Stimulated activated CD4-positive, alpha-beta T cell treated with anti-CD3 and anti-CD28 coated beads, Interleukin-12 subunit alpha, Interleukin-12 subunit beta, amount 100 ng/mL, for 48 hours (primary cell): ENCODE results near the gene TRAPPC10.
"Not testable (repeated sequence)": the region's sequence is repeated elsewhere in the genome, so short reads cannot be mapped to it uniquely, and the experiment has no call there.

Experiments used
- DNase-seq, 3 donors: peaks; one replicate each; pipeline ENCODE4 v3.0.0-alpha.2; 2020; ENCODE audit warnings: low read depth in 2 of 3, low spot score in 1 of 3

Gene TRAPPC10

DNA sequence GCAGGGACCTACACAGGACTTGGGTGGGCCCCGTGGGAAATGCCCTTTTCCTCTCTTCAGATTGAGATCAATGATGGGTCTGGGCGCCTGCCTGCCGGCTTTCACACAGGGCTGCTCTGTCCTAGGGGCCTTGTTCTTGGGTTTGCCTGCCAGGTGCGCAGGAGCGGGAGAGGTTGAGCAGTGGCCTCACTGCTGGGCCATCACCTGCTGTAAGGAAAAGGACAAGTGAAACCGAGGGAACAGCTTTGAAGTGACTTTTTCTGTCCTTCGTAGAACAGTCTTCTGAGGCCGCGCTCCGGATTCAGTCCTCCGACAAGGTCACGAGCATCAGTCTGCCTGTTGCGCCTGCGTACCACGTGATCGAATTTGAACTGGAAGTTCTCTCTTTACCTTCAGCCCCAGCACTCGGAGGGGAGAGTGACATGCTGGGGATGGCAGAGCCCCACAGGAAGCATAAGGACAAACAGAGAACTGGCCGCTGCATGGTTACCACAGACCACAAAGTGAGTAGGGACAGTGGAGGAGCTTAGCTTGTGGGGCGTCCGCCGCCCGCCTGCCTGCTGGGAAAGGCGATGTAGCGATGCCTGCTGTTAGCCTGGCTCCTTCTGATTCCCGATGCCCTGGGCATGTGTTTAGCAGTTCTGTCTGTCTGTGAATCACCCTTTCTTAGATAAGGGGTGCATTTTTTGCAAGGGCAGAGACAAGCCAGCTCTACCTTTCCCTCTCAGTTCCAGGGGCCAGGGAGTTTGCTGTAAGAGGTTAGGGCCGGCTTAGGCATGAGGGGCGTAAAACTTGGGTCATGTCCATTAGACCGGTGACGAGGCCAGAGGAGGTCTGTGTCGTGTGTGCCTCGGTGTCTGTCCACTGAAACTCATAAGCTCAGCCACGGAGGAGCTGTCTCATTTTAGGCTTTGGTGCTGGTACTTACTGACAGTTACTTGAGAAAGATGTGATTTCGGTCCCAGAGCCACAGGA lies 75.6 kb downstream of the TRAPPC10 start:
- no peak for DNase-seq

GRCh38 chr21:44088401-44088780 lies 76.3 kb downstream of the TRAPPC10 start:
- DNase-seq = no peak

DNA sequence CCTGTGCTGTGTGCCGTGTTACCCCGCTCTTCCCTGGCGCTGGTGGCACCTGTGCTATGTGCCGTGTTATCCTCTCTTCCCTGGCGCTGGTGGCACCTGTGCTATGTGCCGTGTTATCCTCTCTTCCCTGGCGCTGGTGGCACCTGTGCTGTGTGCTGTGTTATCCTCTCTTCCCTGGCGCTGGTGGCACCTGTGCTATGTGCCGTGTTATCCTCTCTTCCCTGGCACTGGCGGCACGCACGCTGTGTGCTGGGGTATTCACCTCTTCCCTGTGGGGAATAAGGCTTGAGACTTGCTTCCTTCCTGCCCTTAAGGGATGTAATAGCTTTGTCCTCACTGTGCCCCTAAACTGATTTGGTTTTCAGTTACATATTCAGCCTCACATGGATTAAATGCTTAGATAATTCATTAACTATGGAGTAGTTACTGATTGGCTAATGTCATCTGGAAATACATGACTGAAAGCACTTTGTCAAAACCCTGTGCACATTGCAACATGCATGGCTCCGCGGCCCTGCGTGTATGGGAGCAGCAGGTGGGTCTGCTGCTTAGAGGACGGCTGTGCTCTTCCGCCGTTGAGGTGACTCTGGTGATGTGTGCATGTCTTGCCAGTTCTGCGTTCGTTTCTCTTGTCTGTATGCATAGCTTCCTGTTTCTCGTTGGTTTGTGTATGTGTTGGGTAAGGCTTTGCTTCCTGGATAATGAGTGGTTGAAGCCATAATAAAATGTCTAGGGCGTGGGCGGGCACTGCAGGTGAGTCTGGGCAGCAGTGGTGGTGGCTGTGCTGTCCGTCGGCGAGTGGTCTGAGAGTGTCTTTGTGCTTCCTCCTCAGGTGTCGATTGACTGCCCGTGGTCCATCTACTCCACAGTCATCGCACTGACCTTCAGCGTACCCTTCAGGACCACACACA lies 77.1 kb downstream of the TRAPPC10 start:
- no peak for DNase-seq

DNA sequence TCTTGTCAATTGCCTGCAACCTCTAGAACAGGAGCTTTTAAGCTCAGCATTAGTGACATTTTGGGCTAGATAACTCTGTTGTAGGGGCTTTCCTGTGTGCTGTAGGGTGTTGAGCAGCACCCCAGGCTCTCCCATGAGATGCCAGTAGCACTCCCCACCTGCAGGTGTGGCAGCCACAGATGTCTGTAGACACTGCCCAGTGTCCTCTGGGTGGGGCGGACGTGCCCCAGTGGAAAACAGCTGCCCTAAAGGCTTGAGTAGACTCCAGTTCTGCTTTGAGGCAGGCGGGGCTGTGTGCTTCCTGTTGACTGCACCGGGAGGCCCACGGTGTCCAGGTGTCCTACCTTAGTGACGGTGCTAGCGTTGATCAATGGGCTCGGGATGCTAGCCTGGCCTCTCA lies 78.2 kb downstream of the TRAPPC10 start:
- no peak for DNase-seq

DNA sequence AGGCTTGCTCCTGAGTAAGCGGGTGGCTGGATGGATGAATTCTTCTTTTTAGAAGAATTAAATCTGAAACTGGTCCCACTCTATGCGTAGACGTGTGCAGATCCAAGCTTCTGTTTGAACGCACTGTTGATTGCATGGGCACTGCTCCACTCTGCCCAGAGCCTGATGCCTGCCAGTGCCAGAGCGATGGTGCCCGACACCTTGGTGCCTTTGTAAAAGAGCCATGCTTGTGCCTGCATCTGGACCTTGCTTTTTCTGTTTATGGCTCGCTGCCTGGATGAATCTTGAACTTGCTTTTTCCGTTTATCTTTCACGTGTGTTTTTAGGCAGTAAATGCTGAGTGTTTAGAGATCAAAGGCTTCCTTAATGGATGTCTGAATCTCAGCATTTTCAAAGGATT lies 80.1 kb downstream of the TRAPPC10 start:
- DNase-seq = no peak

GRCh38 chr21:44093761-44094160 lies 81.7 kb downstream of the TRAPPC10 start:
- no peak for DNase-seq

DNA sequence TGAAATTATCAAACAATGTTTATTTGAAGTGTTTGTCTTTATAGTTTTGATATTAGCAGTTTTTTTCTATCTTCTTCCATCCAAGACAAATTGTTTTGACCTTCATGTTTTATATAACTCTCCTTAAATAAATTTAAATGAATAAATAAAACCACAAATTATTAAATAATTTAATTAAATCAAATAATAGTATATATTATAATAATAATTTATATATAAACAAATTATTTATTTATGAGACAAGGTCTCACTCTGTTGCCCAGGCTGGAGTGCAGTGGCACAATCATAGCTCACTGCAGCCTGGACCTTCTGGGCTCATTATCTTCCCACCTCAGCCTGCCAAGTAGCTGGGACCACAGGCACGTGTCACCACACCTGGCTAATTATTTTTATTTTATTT lies 82.7 kb downstream of the TRAPPC10 start:
- DNase-seq = no peak

GRCh38 chr21:44098507-44098906 lies 86.4 kb downstream of the TRAPPC10 start:
- not testable (repeated sequence) for DNase-seq

DNA sequence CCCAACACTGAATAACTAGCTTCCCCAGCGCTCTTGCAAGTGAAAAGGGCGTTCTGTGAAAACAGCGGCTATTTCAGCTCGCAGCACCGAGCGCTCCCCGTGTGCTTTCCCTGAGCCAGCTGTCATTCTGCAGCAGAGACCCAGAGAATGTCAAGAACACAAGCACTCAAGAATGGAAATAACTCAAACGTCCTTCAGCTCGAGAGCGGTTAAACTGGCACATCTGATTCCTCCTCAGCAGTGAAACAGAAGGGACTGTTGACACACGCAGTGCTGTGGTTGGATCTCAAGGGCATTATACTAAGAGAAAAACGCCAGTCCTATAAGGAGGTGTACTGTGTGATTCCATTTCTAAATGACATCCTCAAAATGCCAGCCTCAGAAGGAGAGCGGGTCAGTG lies 86.9 kb downstream of the TRAPPC10 start:
- DNase-seq = not testable (repeated sequence)

DNA sequence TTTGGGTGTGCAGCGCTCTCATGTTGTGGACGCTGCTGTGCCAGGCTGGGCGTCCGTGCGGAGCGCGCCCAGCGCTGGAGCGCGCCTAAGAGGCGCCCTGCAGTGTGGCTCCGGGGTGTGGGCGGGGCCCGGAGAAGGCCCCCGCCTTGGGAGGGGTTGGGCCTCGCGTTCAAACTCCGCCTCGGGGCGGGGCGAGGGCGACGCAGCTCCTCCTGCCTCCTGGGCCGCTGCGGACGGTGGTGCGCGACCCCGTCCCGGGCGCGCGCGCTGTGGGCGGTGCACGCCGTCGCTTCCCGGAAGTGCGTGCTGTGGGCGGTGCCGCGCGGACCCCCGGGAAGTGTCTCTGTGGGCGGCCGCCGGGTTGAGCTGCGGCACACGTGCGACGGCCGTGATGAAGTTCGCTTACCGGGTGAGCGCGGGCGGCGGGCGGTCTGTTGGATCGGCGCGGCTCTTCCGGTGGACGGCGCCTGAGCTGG lies 95.0 kb downstream of the TRAPPC10 start, which contains the start of gene PWP2:
Gene PWP2, plus strand, starts transcription at position 374 of the 476 bp plus-strand sequence. Its CDS starts 18 bp downstream, at position 392.
- DNase-seq = peak in 1 of 3 donors; percentile 38

- not testable (repeated sequence) for DNase-seq
Measured at GRCh38 chr21:44107589-44107988, 95.5 kb downstream of the TRAPPC10 start.

GRCh38 chr21:44113702-44114371 lies 101.7 kb downstream of the TRAPPC10 start:
- peak in 1 of 3 donors; percentile 10 for DNase-seq

DNA sequence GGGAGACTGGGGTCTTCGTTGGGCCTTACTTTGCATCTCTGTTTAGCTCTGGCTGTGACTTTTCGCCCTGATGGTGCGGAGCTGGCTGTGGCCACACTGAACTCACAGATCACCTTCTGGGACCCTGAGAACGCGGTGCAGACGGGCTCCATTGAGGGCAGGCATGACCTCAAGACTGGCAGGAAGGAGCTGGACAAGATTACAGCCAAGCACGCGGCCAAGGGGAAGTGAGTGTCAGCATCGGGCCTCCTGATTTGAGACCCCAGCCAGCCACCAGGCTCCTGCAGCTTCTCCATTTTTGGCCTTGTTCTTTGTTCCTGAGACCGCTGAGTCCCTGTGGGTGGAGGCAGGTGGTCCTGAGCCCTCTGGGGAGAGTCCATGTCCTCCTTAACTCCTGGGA lies 110.0 kb downstream of the TRAPPC10 start:
- DNase-seq = not testable (repeated sequence)

GRCh38 chr21:44127827-44128226 lies 115.7 kb downstream of the TRAPPC10 start:
- not testable (repeated sequence) for DNase-seq

DNA sequence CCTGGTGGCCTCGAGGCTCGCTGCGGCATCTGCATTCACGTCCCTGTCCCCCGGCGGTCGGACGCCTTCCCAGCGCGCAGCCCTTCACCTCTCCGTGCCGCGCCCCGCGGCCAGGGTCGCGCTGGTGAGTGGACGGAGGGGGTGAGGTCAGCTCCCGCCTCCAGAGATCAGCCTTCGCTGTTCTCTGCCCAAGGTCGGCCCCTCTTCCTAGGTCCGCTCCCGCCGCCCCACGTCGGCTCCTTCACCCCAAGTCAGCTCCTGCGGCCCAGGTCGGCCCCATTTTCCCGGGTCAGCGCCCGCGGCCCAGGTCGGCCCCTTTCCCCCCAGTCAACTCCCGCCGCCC lies 121.6 kb downstream of the TRAPPC10 start:
- DNase-seq = not testable (repeated sequence)

DNA sequence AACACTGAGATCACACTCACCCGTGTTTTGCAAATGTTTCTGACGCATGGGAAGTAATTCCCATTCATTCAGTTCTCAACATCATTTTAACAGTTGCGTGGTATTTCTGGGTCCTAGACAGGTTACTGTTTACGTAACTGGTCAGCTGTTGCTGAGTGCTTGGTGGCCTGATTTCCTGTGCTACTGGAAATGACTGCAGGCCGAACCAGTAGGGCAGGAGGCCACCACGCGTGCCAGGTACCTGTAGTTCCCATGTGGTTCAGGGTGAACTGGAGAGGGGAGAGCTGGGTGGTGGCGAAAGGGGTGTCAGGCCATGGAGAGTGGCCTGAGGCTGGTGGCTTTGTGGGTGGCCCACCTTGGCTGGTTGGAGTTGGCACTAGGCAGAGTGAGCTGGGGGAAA lies 122.6 kb downstream of the TRAPPC10 start:
- not testable (repeated sequence) for DNase-seq

GRCh38 chr21:44138039-44138438 lies 125.9 kb downstream of the TRAPPC10 start:
- DNase-seq = not testable (repeated sequence)

GRCh38 chr21:44139787-44140551 lies 127.9 kb downstream of the TRAPPC10 start:
- DNase-seq = not testable (repeated sequence)

GRCh38 chr21:44140552-44140932 lies 128.4 kb downstream of the TRAPPC10 start:
- DNase-seq = not testable (repeated sequence)

DNA sequence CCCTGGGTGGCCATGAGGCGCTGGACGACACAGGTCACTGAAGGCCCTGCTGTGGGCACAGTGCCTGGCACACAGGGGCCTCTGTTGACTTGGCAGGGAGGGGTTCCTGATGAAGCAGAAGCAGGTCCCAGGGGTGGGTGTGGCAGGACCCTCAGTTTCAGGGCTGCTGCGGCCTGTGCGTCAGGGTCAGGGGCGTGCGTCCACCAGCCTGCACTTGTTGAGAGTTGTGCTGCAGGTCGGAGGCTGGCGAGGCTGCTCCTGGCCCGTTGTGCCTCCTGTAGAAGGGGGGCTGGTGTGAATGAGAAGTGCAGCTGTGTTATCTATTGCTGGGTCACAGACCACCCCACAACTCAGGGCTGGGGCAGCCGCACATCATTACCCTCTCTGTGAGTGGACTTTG lies 130.4 kb downstream of the TRAPPC10 start:
- not testable (repeated sequence) for DNase-seq
